ENCODE results near the gene TBC1D22B.

- TF ChIP-seq CTCF (IDR thresholded peaks at IDR 0.05) (no peak), POLR2A (IDR thresholded peaks at IDR 0.05) (no peak)
These were observed 47.9 kb upstream of the TBC1D22B start for GRCh38 chr6:37209461-37210205.
